Testis (tissue), 3 donors: Measurements from ENCODE around the gene MPRIP. TPM values are rescaled to one million over a fixed set of nuclear protein-coding genes. Genes with fewer than 3 reads are reported as not detected.

Source experiments
- DNase-seq: peaks from one replicate; pipeline ENCODE4 v3.0.0-alpha.2; 2019
- H3K27ac ChIP-seq, 2 donors: fragments of 200-600 bp; sonication (generic); one replicate each; pipeline ENCODE4 v1.5.1; 2019
- H3K27me3 ChIP-seq: fragments of 200-600 bp; sonication (generic); one replicate; pipeline ENCODE4 v1.5.1; 2019
- H3K36me3 ChIP-seq: fragments of 200-600 bp; sonication (generic); one replicate; pipeline ENCODE4 v1.5.1; 2017; ENCODE audit warnings: low read depth; ENCODE audit errors: missing control alignments
- H3K4me1 ChIP-seq: fragments of 200-600 bp; sonication (generic); one replicate; pipeline ENCODE4 v1.5.1; 2019
- H3K4me3 ChIP-seq, 2 donors: fragments of 200-600 bp; sonication (generic); one replicate each; pipeline ENCODE4 v1.5.1; 2017 to 2019
- H3K9me3 ChIP-seq: fragments of 200-600 bp; sonication (generic); one replicate; pipeline ENCODE4 v1.5.1; 2017
- POLR2A ChIP-seq: fragments of 450-650 bp; IDR thresholded peaks from one replicate; pipeline ENCODE4 v1.6.1; 2017; ENCODE audit warnings: antibody characterized with exemption, mild to moderate bottlenecking, moderate library complexity
- WGBS, 2 donors: methylation state at CpG; one replicate each; pipeline ENCODE4 v1.1.5; 2018; 5-methylcytosine and 5-hydroxymethylcytosine counted together
- intact Hi-C: fragments of 100-400 bp; cut with DNase I; formaldehyde crosslinking; loops from one replicate; pipeline ENCODE4 v1.15.1; 2023; ENCODE audit warnings: low total_unique reads
- polyA plus RNA-seq: library from polyadenylated mRNA; stranded (reverse); fragments of 350-450 nt; fragmentation: Illumina TruSeq; extraction: RNeasy Lipid Tissue Mini Kit (QIAGEN cat#74804); gene quantifications from one replicate; pipeline ENCODE4 v1.2.3, GENCODE V29; 2014; ENCODE audit warnings: low read depth, low replicate concordance; ENCODE audit not compliant: insufficient read depth
- total RNA-seq, 2 donors: library from RNA; depleted of rRNA; stranded (reverse); fragments of >200 nt; gene quantifications; one replicate each; pipeline ENCODE4 v1.2.3, GENCODE V29; 2016
- TF ChIP-seq, protein P1 (sequence below), 3 experiments: fragments of 450-650 bp in 2 of 3; fragments of 200-600 bp in 1 of 3; sonication (generic) in 1 of 3; IDR thresholded peaks; one replicate each; pipeline ENCODE4 v1.5.1; 2016 to 2019; ENCODE audit warnings: antibody characterized with exemption in 3 of 3, mild to moderate bottlenecking in 2 of 3, moderate library complexity in 1 of 3

Gene MPRIP
- total and polyA plus RNA-seq, 3 donors from 2014 or later = 191 to 337 (median 304) TPM

DNA sequence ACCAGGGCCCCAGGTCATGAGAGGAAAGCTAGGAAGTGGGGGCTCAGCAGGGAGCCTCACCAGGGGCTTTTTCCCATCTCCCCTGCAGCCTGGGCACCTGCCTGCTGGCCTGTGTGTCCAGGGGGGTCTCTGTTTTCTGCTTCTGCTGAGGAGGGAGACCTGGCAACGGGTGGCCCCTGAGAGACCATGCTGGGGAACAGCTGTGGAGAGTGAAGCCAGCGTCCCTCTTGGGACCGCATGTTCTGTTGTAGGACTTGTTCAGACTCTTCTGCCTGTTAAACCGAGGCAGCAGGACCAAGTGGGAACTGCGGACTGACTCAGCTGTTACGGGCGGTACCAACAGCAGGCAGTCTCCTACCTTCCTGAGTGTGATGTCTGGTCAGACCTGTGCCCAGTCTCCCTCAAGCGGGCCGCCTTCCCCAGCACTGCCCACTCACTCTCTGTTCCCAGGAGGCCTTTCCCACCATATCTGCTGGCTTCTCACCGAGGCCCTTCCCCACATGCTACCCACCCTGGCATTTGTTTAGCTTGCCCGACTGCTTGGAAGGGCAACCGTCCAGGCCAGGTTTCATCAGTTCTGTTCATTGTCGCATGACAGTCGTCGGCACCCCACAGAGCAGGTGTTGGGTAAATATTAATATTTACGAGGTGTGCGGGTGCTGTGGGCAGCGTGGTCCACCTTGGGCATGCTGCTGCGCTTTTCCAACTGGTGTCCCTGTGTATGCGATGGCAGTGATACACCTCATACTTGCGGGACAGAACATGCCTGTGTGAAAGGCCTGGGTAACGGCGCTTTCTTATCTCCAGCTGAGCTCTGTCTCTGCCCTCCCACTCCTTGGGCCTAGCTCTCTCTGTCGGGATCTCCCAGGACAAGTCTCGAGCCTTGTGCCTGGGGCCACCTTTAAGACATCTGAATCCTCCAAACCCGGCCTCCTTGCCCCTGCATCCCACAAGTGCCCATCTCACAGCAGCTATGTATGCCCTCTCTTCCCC is 69.4 kb downstream of the MPRIP start:
- Histone ChIP-seq H3K36me3 (no peaks in the 10 kb centered on the region), H3K27ac (peak overlapping the region in 1 of 2 donors; percentile 5), H3K27me3 (no peaks in the 10 kb centered on the region), H3K4me3 (no peak overlapping the region), H3K9me3 (no peaks in the 10 kb centered on the region), H3K4me1 (peaks cover 55% of the 10 kb centered on the region)
- 83 to 84% methylated on average over 26 of the region's 26 CpGs for whole genome bisulfite sequencing, 2 donors
- TF ChIP-seq, protein P1, sequence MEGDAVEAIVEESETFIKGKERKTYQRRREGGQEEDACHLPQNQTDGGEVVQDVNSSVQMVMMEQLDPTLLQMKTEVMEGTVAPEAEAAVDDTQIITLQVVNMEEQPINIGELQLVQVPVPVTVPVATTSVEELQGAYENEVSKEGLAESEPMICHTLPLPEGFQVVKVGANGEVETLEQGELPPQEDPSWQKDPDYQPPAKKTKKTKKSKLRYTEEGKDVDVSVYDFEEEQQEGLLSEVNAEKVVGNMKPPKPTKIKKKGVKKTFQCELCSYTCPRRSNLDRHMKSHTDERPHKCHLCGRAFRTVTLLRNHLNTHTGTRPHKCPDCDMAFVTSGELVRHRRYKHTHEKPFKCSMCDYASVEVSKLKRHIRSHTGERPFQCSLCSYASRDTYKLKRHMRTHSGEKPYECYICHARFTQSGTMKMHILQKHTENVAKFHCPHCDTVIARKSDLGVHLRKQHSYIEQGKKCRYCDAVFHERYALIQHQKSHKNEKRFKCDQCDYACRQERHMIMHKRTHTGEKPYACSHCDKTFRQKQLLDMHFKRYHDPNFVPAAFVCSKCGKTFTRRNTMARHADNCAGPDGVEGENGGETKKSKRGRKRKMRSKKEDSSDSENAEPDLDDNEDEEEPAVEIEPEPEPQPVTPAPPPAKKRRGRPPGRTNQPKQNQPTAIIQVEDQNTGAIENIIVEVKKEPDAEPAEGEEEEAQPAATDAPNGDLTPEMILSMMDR (IDR thresholded peaks at IDR 0.05) = no peak
- TF ChIP-seq POLR2A = no peak
- intact Hi-C loops = no loop called here
- peak; percentile 56 for DNase-seq

DNA sequence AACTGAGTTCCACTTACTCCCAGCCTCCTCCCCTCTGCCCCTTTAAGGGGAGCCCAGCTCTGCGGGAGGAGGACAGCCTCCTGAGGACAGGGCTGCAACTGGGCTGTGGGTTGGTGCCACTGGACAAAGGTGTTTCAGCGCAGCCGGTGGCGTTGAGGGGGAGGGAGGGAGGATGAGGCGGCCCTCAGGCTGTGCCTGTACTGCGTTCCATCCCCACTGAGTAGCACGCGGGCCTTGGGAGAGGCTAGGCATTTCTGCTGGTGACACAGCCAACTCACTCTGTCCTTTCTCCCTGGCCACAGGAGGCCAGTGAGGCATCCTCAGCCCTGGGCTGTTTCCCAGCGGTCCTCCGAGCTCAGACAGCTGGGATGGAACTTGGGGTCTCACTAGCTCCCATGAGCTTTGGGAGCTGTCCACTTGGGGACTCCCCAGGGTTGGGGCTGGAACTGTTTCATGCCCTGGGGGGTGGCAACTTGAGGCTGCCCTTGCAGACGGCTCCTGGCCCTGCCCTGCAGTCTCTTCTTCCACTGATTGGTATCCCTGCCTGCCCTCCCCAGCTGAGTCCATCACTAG is 70.5 kb downstream of the MPRIP start:
- Histone ChIP-seq H3K27ac (no peak overlapping the region), H3K4me3 (no peak overlapping the region), H3K27me3 (no peaks in the 10 kb centered on the region), H3K9me3 (no peaks in the 10 kb centered on the region), H3K4me1 (peaks cover 45% of the 10 kb centered on the region), H3K36me3 (no peaks in the 10 kb centered on the region)
- no peak for DNase-seq
- TF ChIP-seq, protein P1 (IDR thresholded peaks at IDR 0.05) = no peak
- intact Hi-C loops = no loop called here
- 66 to 94% methylated on average over 3 to 11 of the region's 11 CpGs for WGBS, 2 donors

DNA sequence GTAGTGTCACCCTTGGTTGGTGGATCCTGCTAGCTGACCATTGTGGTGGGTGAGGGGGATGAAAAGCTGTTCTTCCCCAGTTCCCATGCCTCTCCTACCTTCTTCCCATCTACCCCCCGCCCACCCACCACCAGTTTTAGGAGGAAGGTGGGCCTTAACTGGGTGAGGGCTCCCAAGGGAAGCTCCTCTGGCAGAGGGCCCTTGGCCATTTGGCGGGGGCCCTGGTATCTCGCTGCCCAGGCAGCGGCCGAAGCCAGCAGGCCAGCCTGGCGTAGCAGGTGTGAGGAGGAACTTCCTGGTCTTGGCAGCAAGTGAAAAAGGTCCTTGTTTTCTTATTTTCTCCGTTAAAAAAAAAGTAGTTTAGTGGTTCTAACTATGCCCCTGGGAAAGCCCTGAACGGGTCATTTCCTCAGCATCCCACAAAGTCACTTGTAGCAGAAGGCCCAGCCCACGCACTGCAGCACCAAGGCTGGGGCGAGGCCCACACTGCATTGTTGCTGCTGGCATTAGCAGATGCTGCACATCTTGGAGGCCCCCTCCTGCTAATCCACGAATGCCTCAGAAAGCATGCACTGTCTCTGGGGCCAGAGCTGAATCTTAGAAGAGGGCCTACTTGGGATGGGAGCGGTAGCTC is 72.5 kb downstream of the MPRIP start:
- H3K36me3 ChIP-seq = no peaks in the 10 kb centered on the region
- intact Hi-C loops = no loop called here
- no peak for TF ChIP-seq POLR2A
- TF ChIP-seq, protein P1 (IDR thresholded peaks at IDR 0.05) = no peak
- peaks cover 46% of the 10 kb centered on the region for H3K4me1 ChIP-seq
- H3K4me3 ChIP-seq = no peak overlapping the region
- H3K27ac ChIP-seq = peak overlapping the region in 1 of 2 donors; percentile 21
- H3K9me3 ChIP-seq = no peaks in the 10 kb centered on the region
- peak; percentile 69 for DNase-seq
- WGBS, 2 donors = 42 to 50% methylated on average over 9 to 12 of the region's 12 CpGs
- H3K27me3 ChIP-seq = no peaks in the 10 kb centered on the region

DNA sequence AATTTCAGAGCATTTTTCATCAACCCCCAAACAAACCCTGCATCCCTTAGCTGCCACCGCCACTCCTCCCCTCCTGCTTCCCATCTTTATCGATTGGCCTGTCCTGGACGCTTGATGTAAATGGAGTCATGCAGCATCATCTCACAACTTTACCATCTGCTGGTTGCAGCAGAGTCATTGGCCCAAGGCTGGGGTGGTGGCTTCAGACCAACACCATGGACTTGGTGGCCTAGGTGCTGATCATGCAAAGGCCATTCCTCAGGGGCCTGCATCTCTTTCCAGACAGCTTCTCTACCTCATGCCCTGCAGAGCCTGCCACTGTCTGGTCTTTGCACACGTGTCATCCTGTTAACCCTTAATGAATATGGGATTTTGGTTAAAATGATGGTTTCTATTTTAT is 73.4 kb downstream of the MPRIP start:
- TF ChIP-seq, protein P1 (IDR thresholded peaks at IDR 0.05) = no peak
- TF ChIP-seq POLR2A = no peak

More for the DNA sequence above, 73.4 kb downstream of the MPRIP start:
- Histone ChIP-seq H3K27ac (no peak overlapping the region), H3K9me3 (no peaks in the 10 kb centered on the region), H3K36me3 (no peaks in the 10 kb centered on the region), H3K27me3 (no peaks in the 10 kb centered on the region), H3K4me1 (peaks cover 52% of the 10 kb centered on the region), H3K4me3 (no peak overlapping the region)
- intact Hi-C loops = no loop called here
- WGBS, 2 donors = 86 to 93% methylated on average over 4 of the region's 4 CpGs
- no peak for DNase-seq
